Cardiac fibroblast (primary cell): Measurements from ENCODE around the gene VCX3B.
A peak's percentile ranks its signal among the peaks of the same experiment; 100 is the strongest.
"Not testable (repeated sequence)": the region's sequence is repeated elsewhere in the genome, so short reads cannot be mapped to it uniquely, and the experiment has no call there.

Source experiments
- DNase-seq, 2 donors: peaks; one replicate each; pipeline versions ENCODE4 v3.0.0 to v3.0.0-alpha.2; 2010; ENCODE audit warnings: low read depth in 2 of 2
- H3K4me3 ChIP-seq, 2 donors: replicated peaks in 1 of 2; 1 replicate in 1 of 2; 2 replicates in 1 of 2; pipeline ENCODE4 v1.5.1; 2011; ENCODE audit warnings: low read depth in 2 of 2, low read length in 2 of 2, mild to moderate bottlenecking in 2 of 2, moderate library complexity in 1 of 2
- TF ChIP-seq, protein P1 (sequence below): IDR thresholded peaks from one replicate; pipeline ENCODE4 v1.5.1; 2011; ENCODE audit warnings: low read depth, mild to moderate bottlenecking, low read length, inconsistent platforms

The VCX3B gene

DNA sequence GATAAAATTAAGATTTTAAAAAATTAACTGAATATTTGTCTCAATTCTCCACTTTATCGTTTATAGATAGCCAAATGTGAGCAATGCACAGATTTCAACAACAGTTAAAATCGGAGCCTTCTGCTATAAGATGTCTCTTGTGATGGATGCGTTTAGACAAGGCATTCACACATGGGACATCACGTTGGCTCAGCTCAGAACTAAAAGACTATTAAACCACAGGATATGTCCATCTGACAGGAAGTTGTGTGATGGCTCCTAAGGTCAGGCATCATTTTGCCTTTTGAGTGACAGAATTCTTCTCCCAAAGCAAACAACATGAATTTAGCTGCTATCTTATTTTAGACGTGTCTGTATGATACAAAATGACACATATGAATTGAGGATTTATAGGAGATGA is 17.3 kb upstream of the VCX3B start:
- no peak overlapping the region for H3K4me3 ChIP-seq
- no peak for DNase-seq
- TF ChIP-seq, protein P1, sequence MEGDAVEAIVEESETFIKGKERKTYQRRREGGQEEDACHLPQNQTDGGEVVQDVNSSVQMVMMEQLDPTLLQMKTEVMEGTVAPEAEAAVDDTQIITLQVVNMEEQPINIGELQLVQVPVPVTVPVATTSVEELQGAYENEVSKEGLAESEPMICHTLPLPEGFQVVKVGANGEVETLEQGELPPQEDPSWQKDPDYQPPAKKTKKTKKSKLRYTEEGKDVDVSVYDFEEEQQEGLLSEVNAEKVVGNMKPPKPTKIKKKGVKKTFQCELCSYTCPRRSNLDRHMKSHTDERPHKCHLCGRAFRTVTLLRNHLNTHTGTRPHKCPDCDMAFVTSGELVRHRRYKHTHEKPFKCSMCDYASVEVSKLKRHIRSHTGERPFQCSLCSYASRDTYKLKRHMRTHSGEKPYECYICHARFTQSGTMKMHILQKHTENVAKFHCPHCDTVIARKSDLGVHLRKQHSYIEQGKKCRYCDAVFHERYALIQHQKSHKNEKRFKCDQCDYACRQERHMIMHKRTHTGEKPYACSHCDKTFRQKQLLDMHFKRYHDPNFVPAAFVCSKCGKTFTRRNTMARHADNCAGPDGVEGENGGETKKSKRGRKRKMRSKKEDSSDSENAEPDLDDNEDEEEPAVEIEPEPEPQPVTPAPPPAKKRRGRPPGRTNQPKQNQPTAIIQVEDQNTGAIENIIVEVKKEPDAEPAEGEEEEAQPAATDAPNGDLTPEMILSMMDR, result no peak

DNA sequence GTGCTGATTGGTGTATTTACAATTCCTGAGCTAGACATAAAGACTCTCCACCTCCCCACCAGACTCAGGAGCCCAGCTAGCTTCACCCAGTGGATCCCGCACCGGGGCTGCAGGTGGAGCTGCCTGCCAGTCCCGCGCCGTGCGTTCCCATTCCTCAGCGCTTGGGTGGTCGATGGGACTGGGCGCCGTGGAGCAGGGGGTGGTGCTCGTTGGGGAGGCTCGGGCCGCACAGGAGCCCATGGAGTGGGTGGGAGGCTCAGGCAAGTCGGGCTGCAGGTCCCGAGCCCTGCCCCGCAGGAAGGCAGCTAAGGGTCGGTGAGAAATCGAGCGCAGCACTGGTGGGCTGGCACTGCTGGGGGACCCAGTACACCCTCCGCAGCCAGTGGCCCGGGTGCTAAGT is 12.3 kb upstream of the VCX3B start:
- not testable (repeated sequence) for DNase-seq, H3K4me3 ChIP-seq

GRCh38 chrX:8453611-8454010 is 11.0 kb upstream of the VCX3B start:
- TF ChIP-seq, protein P1, result no peak
- no peak for DNase-seq

GRCh38 chrX:8455557-8455956 is 9.1 kb upstream of the VCX3B start:
- peak in 1 of 2 donors; percentile 4 for DNase-seq
- H3K4me3 ChIP-seq, result no peak overlapping the region
- TF ChIP-seq, protein P1, result no peak

More at GRCh38 chrX:8453611-8454010, 11.0 kb upstream of the VCX3B start:
- H3K4me3 ChIP-seq, result no peak overlapping the region

DNA sequence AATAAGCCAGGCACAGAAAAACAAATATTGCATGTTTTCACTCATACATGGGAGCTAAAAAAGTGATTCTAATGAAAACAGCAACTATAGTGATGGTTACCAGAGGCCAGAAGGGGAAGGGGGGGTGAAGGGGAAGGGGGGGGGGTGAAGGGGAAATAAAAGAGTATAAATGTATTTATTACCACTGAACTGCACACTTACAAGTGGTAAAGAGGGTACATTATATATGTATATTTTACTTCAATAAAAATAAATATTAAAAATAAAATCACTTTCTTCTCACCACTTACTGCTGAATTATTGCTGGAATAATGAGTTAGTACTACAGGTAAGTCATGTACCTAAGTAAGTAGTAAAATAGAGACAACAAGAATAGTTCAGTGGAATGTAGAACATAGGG is 2.1 kb upstream of the VCX3B start:
- TF ChIP-seq, protein P1, result no peak
- no peak for DNase-seq
- H3K4me3 ChIP-seq, result no peak overlapping the region

DNA sequence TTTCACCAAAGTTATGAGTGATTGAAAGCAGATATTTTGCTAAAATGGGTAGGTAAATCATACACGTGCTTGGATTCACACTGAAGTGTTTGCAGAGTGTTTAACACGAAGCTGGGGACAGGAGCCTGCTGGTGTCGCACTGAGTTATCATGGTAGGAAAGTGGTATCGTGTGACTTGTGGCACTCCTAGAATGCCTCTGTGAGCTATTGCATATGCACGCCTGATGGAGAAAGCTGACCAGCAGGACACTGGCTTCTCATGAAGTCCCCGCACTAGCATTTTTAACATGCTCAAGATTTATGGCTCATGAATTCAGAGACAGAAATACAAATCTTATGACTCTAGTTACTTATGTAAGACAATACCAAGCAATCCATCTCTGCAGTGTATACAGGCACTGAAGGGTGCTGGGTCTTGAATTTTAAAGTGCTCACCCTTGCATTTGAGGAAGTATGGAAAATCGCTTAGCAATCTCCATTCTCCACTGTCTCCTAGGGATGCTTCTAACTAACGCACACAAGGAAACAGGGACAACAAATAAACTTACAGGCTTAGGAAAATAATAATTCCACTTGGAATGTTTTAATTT is 19.8 kb downstream of the VCX3B start:
- DNase-seq, result no peak
- TF ChIP-seq, protein P1, result no peak
- no peak overlapping the region for H3K4me3 ChIP-seq

GRCh38 chrX:8495036-8495435 is 30.4 kb downstream of the VCX3B start:
- H3K4me3 ChIP-seq, DNase-seq: not testable (repeated sequence)

DNA sequence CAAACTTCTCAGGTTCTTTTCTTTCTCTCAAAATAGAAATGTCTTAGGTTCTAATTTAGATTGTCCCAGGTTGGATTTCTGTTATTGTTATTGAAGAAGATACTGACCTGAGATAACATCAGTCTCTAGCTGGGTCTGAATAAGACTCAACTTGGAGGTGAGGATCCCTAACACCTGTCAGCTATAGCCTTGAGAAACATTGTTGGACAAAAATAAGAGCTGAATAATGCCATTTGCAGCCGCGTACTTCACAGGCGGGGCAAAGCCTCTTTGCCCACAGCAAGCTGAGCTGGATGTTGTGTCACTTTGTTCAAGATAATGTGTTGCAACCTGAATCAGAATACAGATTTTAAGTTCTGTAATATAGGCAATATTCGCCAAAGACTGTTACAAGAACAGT is 35.6 kb downstream of the VCX3B start:
- no peak for DNase-seq
- no peak overlapping the region for H3K4me3 ChIP-seq
- TF ChIP-seq, protein P1, result no peak

GRCh38 chrX:8502101-8502500 is 37.5 kb downstream of the VCX3B start:
- H3K4me3 ChIP-seq, result not testable (repeated sequence)

More at GRCh38 chrX:8502101-8502500, 37.5 kb downstream of the VCX3B start:
- not testable (repeated sequence) for DNase-seq
